Smooth muscle cell (in vitro differentiated cells): ENCODE measurements around the gene TIE1. TPM values are rescaled to one million over a fixed set of nuclear protein-coding genes. Genes with fewer than 3 reads are reported as not detected.
A peak's percentile ranks its signal among the peaks of the same experiment; 100 is the strongest.

Experiments
- DNase-seq: peaks from one replicate; lab custom pipeline; 2025; ENCODE audit not compliant: unreplicated experiment; lab: John Stamatoyannopoulos, UW
- H2AFZ ChIP-seq: fragments of 200-600 bp; sonication (generic); 2 replicates; pipeline ENCODE4 v1.6.0; 2016; ENCODE audit warnings: antibody characterized with exemption, low read depth, mild to moderate bottlenecking
- H3F3A ChIP-seq: fragments of 200-600 bp; sonication (generic); 2 replicates; pipeline ENCODE4 v1.6.0; 2017; ENCODE audit warnings: antibody characterized with exemption, low read depth
- H3K27ac ChIP-seq: fragments of 200-600 bp; sonication (generic); 2 replicates; pipeline ENCODE4 v1.5.1; 2016; ENCODE audit warnings: low read depth, mild to moderate bottlenecking
- H3K27me3 ChIP-seq: fragments of 200-600 bp; sonication (generic); 2 replicates; pipeline ENCODE4 v1.6.1; 2016; ENCODE audit warnings: low read depth, mild to moderate bottlenecking
- H3K36me3 ChIP-seq: fragments of 200-600 bp; sonication (generic); 2 replicates; pipeline ENCODE4 v1.5.1; 2016; ENCODE audit warnings: low read depth
- H3K4me1 ChIP-seq: fragments of 200-600 bp; sonication (generic); 2 replicates; pipeline ENCODE4 v1.5.1; 2016; ENCODE audit warnings: low read depth
- H3K4me2 ChIP-seq: fragments of 200-600 bp; sonication (generic); 2 replicates; pipeline ENCODE4 v1.6.0; 2016; ENCODE audit warnings: mild to moderate bottlenecking
- H3K4me3 ChIP-seq: fragments of 200-600 bp; sonication (generic); 2 replicates; pipeline ENCODE4 v1.5.1; 2016; ENCODE audit warnings: mild to moderate bottlenecking
- H3K79me2 ChIP-seq: fragments of 200-600 bp; sonication (generic); 2 replicates; pipeline ENCODE4 v1.6.0; 2016; ENCODE audit warnings: low read depth, mild to moderate bottlenecking
- H3K9ac ChIP-seq: fragments of 200-600 bp; sonication (generic); 2 replicates; pipeline ENCODE4 v1.6.0; 2016; ENCODE audit warnings: low read depth
- H3K9me3 ChIP-seq: fragments of 200-600 bp; sonication (generic); replicated peaks from 2 replicates; pipeline ENCODE4 v1.5.1; 2016; ENCODE audit warnings: low read depth
- H4K20me1 ChIP-seq: fragments of 200-600 bp; sonication (generic); 2 replicates; pipeline ENCODE4 v1.6.0; 2016; ENCODE audit warnings: low read depth
- CTCF ChIP-seq: fragments of 200-600 bp; sonication (generic); IDR thresholded peaks from 2 replicates; pipeline ENCODE4 v1.5.1; 2017; ENCODE audit warnings: borderline replicate concordance, mild to moderate bottlenecking, antibody characterized with exemption; ENCODE audit not compliant: insufficient read depth, poor library complexity, severe bottlenecking
- WGBS: methylation state at CpG from one replicate; pipeline ENCODE4 v1.1.7; 2016; ENCODE audit warnings: low lambda C conversion rate; 5-methylcytosine and 5-hydroxymethylcytosine counted together
- polyA plus RNA-seq: library from polyadenylated mRNA; unstranded; fragments of >200 nt; fragmentation: Nextera tagmentation; extraction: Ambion mirVana; gene quantifications from 2 replicates; pipeline ENCODE4 v1.2.1, GENCODE V29; 2016
- total RNA-seq: library from RNA; depleted of rRNA; stranded (reverse); fragments of >200 nt; gene quantifications from 2 replicates; pipeline ENCODE4 v1.2.3, GENCODE V29; 2014

TIE1 gene
- total and polyA plus RNA-seq, 2 experiments from 2014 or later = 0.18 to 0.73 TPM

- Histone ChIP-seq H3K36me3 (no peaks in the 10 kb centered on the region), H3K27ac (no peak overlapping the region), H2AFZ (no peak overlapping the region), H3K4me1 (no peaks in the 10 kb centered on the region), H3K9ac (no peak overlapping the region), H3K9me3 (no peaks in the 10 kb centered on the region), H3K4me2 (no peak overlapping the region), H3K27me3 (no peaks in the 10 kb centered on the region), H4K20me1 (no peaks in the 10 kb centered on the region), H3K4me3 (peak overlapping the region; percentile 48), H3K79me2 (no peaks in the 10 kb centered on the region), H3F3A (no peaks in the 10 kb centered on the region)
- no peak for DNase-seq
- WGBS = 91% methylated on average over 3 of the region's 3 CpGs
- TF ChIP-seq CTCF = no peak
Measured at GRCh38 chr1:43284065-43284464, 16.7 kb upstream of the TIE1 start.

GRCh38 chr1:43284546-43285110, 16.2 kb upstream of the TIE1 start:
- Histone ChIP-seq H3K79me2 (no peaks in the 10 kb centered on the region), H3K36me3 (no peaks in the 10 kb centered on the region), H3K9me3 (no peaks in the 10 kb centered on the region), H4K20me1 (no peaks in the 10 kb centered on the region), H3K27ac (no peak overlapping the region), H3F3A (no peaks in the 10 kb centered on the region), H3K4me2 (peak overlapping the region; percentile 58), H3K9ac (no peak overlapping the region), H2AFZ (no peak overlapping the region), H3K4me3 (peak overlapping the region; percentile 48), H3K4me1 (no peaks in the 10 kb centered on the region), H3K27me3 (no peaks in the 10 kb centered on the region)
- no peak for DNase-seq
- no peak for TF ChIP-seq CTCF
- WGBS = 87% methylated on average over 12 of the region's 12 CpGs

GRCh38 chr1:43285269-43285990, 15.4 kb upstream of the TIE1 start, which contains the start of gene C1orf210:
C1orf210 (minus strand) TSS chr1:43285581; CDS start chr1:43283270, 2,311 bp downstream.
- Histone ChIP-seq H3K27ac (no peak within 1 kb of the TSS), H3F3A (no peaks in the 10 kb centered on the region), H3K4me2 (peak within 1 kb of the TSS; percentile 58), H3K36me3 (no peaks in the 10 kb centered on the region), H3K79me2 (no peaks in the 10 kb centered on the region), H3K9ac (no peak within 1 kb of the TSS), H3K4me1 (no peaks in the 10 kb centered on the region), H2AFZ (no peak within 1 kb of the TSS), H3K4me3 (peak within 1 kb of the TSS; percentile 48), H4K20me1 (no peaks in the 10 kb centered on the region), H3K9me3 (no peaks in the 10 kb centered on the region), H3K27me3 (no peaks in the 10 kb centered on the region)
- peak; percentile 20 for TF ChIP-seq CTCF
- 28% methylated on average over 19 of the region's 19 CpGs for WGBS
- no peak for DNase-seq
